OCI-LY1 (cell line): Measurements from ENCODE around the gene TMPRSS11E.

Experiments used
- EZH2 ChIP-seq: fragments of 200-600 bp; sonication (generic), shearing (Covaris generic); IDR thresholded peaks from 2 replicates; pipeline ENCODE4 v1.8.0; 2017; ENCODE audit warnings: borderline replicate concordance, mixed run types, mild to moderate bottlenecking, antibody characterized with exemption, low read length, moderate library complexity, mixed read lengths
- TF ChIP-seq, protein P1 (sequence below): fragments of 200-600 bp; sonication (generic), shearing (Covaris generic); IDR thresholded peaks from 2 replicates; pipeline ENCODE4 v1.5.1; 2017; ENCODE audit warnings: mild to moderate bottlenecking, antibody characterized with exemption, low read length, moderate library complexity, mixed read lengths

DNA sequence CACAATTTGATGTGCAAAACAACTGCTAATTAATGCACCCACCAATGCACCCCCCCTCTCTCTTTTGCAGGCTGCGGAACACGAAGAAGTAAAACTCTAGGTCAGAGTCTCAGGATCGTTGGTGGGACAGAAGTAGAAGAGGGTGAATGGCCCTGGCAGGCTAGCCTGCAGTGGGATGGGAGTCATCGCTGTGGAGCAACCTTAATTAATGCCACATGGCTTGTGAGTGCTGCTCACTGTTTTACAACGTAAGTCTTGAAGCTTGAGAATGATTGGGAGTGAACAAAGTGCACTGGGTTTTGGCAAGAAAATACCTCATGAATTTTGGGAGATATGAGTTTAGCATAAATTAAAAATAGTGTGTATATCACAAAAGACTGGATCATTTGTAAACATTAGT is 28.9 kb downstream of the TMPRSS11E start:
- TF ChIP-seq, protein P1, sequence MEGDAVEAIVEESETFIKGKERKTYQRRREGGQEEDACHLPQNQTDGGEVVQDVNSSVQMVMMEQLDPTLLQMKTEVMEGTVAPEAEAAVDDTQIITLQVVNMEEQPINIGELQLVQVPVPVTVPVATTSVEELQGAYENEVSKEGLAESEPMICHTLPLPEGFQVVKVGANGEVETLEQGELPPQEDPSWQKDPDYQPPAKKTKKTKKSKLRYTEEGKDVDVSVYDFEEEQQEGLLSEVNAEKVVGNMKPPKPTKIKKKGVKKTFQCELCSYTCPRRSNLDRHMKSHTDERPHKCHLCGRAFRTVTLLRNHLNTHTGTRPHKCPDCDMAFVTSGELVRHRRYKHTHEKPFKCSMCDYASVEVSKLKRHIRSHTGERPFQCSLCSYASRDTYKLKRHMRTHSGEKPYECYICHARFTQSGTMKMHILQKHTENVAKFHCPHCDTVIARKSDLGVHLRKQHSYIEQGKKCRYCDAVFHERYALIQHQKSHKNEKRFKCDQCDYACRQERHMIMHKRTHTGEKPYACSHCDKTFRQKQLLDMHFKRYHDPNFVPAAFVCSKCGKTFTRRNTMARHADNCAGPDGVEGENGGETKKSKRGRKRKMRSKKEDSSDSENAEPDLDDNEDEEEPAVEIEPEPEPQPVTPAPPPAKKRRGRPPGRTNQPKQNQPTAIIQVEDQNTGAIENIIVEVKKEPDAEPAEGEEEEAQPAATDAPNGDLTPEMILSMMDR: no peak
- no peak for TF ChIP-seq EZH2
